ENCODE measurements around the gene CXCR6.

Gene CXCR6

DNA sequence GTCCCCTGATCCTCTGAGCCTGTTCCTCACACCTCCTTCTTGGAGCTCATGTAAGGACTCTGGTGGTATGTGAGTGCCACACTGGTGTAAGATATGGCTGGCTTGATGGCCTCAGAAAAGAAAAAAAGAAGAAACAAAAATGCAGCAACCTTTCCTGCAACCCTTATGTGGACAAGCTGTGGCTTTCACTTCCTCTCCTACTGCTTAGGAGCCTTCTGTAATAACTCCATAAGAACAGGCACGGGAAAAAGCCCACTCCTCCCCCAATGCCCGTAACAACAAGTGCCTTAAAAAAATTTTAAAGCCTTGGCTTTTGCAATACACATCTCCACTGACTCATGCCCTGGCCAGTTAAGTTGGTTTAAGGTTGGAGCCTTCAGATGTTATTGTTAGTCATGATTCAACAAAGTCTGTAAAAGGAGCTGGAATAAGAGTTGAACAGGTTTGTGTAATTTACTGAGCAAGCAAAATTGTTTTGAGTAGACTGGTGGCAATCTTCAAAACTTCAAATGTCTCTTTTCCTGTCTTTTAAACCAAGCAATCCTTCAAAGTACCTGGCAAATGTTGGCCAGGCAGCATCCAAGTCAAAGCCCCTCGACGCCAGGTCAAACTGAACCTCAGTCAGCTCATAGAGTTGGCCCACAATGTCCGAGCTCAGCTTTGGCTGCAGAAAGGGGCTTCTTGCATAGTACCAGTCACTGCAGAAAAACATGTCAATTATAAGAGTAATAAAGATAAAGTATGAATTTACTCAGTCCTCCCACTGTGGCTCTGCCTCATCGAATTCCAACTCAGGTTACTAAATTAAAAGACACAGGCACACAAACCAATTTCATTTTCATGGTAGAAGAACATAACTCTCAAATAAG is 29.5 kb downstream of the CXCR6 start:
- DNase-seq: no peak

DNA sequence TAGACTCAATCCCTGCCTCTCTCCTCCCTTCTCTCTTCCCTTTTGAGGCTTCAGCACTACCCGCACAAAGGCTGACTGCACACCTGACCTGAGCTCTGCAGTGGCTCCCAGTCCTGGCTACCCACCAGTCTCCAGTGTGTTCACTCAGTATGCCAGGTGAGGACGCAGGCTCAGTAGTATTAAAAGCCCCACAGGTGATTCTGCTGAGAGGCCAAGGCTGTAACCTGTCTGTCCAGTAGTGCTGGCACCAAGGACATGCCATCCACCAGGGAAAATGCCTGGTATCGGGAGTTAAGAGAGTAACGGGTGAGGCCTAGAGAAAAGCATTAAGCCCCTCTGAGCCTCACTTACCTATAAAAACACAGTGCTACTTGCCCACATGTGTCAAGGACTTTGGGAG is 31.4 kb downstream of the CXCR6 start:
- no peak for DNase-seq

DNA sequence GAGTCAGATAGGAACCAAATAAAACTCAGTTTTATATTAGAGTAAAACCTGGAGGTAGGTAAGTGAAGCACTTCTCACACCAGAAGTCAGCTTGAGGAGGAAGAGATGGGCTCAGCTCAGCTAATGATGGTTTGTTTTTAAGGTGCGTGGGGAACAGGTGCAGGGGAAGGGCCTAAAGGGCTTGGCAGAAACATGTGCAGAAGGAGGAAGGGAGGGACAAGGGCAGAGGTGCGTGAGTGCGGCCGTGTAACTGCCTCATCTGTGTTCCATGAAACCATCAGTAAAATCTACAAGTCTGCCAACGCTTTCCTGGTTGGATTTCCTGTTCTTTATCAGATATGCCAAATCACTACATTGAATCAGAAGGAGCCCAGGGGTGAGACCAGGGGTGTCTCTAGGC is 32.4 kb downstream of the CXCR6 start:
- DNase-seq: no peak

DNA sequence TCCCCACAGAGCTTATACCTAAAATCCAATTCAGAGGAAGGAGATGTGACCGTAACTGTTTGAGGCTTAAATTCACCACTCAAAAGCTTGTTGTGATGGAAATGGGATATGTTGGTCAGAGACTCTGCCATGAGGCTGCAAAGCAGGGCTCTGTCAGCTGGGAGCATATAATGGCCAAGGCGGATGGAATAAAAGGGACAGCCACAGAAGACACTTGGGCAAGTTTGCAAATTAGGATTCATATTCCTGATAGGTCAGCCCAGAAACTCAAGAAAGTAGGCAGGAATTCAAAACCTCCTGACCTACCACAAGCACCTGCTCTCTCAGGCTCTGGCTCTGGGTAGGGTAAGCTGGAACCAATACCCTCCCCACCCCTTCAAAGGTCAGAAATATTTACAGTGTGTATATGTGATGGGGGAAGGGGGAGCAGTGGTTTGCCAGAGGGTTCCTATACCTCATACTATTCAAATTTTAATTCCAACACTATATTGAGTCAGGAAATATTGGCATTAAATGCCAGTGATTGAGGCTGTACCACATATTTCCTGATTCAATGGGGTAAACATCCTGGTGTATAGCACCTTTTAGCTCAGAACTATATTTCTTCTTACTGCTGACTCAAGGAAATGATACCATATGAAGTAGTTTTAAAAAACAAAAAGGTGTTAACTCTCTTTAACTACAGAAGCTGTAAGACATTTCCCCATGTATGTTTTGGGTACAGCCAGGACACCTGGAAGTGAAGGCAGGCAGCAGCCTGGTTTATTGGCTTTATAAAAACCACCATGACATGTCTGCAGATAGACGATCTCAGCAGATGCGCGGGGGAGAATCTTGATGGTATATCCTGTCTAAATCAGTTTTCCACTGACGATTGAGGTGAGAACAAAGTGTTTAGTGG is 33.2 kb downstream of the CXCR6 start:
- no peak for DNase-seq

DNA sequence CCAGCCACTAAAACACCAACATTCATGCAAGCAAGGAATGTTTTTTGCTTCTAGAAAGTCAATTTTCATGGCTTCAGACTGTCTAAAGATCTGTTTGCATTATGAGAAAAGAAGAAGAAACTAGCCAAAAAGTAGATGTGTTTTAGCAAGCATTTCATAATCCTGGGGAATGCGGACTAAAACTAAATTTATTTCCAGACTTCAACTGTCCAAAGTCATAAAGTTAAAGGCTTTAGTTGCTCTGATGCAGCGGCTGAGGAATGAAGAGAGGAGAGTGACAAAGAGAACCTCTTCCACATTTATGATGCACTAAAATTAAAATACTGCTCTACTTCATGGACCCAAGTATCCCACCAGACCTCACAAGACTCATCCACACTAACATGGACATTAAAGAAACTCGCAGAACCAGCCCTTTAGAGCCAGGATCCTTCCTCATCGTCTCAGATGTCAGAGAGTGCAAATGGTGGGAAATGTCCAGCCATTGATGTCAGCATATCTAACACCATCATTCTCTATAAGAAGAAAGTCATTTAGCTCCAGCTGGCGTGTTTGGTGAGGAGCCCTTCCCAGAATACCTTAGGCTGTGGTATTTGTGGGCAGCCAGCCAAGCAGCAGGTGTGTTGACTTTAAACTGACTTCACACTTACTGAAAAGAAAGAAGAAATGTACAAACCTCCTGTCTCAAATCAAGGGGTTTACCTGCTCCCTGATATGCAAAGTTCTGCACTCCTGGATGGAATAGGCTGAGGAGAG is 34.9 kb downstream of the CXCR6 start:
- DNase-seq: no peak

DNA sequence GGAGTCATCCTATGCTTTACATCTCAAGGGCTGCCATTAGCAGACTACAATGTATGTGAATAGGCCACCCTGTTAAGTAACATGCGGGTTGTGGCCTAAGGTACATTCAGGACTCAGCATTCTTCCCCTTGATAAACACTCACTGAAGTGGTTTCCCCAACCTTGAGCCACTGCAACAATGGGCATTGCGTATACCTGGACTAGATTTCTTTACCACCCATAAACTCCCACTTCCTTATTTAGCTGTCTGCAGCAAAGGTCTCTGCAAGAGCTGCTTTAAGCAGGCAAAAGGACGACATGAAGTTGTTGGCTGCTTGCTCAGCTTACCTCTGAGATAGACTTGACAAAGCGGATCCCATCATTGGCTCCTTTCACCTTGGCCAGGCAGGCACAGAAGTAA is 36.1 kb downstream of the CXCR6 start:
- no peak for DNase-seq

DNA sequence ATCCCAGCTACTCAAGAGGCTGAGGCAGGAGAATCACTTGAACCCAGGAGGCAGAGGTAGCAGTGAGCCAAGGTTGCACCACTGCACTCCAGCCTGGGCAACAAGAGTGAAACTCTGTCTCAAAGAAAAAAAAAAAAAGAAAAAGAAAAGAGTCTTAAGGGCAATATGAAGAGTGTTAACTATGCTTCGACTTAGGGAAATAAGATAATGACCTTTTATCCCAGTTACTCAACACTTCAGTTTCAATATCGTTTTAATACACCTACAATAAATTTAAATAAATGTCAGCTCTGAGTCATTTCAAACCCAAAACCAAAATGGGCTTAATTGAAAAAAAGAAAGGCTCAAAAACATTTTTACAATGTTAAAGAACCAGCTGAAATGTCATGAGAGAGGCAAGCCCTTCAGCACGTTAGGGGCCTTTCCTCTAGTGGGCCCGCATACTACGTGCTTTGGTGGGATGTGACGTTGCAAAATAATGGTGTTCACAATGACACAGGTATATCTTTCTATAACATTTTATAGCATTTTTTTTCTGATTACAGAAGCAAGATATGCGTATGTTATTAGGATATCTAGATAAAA is 37.1 kb downstream of the CXCR6 start:
- DNase-seq: no peak

DNA sequence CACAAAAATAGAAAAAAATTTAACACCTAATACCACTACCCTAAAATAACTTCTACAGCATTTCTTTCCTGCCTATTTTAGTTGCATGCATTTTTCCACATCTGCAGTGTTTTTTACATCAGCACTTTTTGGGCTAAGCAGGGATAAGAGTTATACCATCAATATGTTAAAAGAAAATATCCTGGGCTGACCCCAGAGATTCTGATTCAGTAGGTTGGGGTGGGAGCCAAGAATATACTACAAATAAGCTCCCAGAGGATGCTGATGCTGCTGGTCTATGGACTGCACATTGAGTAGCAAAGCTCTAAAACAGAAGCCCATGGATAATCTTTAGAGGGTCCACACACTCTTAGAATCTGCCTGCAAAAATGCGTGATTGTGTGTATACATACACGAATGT is 37.6 kb downstream of the CXCR6 start:
- DNase-seq: no peak

DNA sequence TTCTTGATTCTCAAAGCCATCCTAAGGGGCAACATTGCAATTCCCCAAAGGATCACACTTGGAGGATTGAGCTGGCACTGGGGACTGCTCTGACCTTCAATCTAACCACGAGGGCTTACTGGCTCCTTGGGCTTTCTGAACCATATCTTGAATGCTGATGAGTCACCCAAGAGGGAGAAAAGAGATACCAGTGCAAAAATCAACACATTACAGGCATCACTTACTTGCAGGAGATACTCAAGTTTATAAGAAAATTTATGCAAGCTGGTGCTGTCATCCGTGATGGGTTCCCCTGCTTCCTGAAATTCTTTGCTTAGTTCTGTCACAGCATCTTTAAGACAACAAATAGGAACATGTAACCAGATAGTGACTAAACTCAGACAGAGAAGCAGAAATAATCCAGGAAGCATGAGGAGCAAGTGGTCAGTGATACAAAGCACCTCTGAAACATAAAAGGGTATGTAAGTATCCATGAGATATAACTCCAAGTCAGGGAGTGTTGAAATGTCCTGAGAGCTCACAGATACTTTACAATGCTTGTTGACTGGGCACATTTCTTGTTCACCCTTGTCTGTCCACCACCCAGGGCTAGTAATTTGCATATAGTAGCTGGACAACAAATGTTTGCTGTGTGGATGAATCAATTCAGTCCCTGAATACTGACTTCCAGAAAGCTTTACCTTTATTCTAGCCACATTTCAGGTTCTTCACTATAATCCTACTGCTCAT is 38.2 kb downstream of the CXCR6 start:
- DNase-seq: no peak

DNA sequence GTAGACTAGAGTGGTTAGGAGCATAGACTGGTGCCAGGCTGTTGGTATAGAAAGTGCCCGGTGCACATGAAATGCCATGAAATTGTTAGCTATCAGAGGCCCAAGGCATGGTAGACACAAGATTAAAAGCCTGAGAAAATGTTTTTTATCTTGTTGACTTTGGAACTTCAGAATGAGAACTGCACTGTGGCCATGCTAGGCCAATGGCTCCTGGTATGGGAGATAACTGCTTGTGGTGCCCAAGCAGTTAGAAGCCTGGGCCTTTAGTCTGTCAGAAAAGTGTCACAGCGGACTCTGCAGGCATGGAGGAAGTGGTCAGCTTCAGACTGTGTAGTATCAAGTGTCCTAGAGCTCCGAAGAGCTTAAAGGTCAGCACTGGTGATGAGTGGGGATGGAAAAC is 40.5 kb downstream of the CXCR6 start:
- no peak for DNase-seq

DNA sequence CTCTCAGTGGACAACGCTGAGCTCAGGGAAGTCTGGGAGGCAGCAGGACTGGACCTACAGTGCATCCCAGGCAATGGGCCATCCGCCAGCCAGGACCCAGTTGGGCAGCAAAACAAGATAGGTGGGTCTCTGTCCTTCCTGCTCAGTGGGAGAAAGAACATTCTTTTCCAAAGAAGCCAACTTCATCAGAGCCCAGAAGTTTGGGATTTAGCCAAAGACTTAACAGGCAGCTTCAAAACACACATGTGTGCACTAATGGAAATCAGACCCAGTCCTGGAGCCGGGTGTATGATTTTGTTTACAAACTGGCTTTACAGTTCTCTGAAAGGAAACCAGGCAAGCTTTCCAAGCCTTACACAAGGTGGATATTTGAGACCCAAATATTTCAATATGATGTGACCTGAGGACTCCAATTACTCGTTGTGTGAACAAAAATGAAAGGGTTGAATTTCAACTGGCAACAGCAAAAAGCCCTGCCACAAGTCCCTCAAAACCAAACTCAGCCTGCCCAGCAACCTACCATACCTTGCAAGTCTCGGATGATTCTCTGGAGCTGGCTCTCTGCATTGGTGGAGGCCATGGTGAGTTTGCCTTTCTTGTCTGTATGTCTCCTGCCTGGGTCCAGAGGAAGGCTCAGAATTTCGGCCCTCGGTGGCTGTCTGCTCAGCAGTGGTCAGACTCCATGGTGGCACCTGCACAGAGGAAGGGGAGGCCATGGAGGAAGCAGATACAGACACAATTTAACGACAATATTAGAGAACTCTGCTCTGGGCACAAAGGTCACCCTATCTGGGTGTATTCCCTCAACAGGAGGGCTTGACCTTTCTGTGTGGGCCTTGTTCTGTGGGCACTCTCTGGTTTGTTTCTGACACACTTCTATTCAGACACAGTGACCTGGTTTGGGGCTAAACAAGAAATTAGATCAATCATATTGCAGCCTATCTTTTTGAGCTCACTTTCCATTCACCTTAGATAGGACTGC is 41.4 kb downstream of the CXCR6 start:
- DNase-seq: no peak

DNA sequence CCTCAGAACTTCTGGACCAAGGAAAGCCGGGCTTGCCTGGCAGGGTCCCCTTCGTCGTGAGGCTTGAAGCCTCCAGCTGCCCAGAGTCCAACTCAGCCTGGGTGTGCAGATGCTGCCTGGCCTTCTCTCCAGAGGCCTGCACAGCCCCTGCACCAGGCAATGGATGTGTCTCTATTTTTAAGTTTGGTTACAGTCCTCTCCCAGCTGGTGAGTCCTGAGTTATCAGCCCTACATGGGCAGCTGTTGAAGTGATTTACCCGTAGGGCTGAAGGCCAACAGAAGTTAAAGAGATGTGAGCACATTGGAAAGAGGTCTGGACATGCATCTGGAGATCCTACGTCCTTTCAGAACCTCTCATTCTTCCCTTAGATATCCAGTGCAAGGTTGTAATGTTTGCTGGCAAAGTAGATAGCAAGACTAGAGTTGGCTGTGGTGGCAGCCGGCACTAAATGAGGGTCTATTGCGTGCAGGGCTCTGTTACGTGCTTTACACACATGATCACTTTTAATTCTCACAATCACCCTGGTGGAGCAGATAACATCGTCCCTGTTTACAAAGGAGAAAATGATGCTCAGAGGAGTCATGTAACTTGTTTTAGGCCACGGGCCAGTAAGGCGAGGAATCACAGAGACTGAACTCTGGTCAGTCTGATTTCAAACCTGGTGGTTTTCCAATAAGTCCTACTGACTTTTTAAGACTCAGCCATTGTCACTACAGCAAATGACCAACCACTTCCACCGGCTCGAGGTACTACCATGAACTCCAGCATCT is 42.5 kb downstream of the CXCR6 start:
- no peak for DNase-seq

DNA sequence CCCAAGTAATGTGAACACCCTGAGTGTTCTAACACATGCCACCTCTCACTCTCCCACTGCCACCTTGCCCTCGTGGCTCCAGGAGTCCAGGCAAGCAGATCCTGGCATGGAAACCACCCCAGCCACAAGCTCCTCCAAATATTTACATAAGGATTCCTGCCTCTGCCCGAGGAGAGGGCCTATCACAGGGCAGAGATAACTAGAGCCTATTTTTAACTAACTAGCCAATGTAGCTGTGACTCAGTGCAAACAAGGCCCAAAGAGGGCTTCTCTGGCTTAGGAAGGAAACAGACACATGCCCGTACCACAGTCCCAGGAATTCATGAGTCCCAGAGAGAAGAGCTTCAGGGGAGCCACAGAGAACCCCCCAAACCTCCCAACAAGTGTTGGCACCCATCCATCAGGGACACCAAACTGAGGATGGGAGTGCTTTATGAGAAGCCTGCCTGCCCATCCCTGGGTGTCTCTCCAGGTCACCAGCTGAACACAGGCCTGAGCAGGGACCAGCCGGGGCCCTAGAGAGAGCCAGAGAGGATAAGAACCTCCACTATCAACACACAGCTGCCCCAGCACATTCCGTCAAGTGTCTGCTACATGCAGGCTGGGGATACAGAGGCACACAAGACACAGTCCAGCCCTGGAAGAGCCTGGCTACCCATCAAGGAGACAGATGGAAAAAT is 43.2 kb downstream of the CXCR6 start:
- DNase-seq: no peak

DNA sequence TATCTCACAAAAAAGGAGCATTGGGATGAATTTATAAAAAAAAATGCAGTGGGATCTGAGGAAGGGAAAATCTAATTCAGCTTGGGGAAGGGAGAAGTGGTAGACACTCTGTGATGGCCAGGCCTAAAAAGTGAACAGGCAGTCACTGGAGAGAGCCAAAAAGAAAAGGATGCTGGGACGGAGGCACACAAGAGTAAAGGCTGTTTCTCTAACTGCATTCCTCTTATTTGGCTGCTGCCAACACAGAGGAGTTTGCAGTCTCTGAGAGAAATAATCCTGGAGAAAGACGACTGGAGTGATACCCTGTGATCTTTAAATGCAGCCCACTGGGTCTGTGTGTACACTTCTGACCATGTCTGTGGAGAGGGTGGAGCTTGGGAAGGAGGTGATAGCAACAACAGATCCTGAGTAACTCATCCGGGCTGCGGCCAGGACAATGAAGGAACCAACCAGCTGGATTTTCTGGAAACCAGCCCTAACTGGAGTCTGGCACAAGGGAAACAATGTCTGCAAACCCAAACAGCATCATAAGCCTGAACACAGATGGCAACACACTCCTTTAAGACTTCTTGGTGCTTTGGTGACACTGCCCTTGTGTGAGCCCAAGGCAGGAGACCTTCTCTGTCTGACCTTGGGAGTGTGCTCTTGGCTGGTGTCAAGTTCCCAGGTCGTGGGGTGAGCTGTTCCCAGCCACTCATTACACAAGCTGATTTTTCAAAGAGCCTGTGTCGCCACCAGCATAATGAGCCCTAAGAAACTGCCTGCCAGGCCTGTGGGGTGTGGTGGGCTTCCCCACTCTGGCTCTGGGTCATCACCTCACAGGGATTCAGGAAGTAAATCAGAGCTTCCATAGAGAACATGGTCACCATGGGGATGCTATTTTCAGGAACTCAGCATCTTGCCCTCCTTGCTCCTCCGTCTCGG is 44.4 kb downstream of the CXCR6 start:
- DNase-seq: no peak

DNA sequence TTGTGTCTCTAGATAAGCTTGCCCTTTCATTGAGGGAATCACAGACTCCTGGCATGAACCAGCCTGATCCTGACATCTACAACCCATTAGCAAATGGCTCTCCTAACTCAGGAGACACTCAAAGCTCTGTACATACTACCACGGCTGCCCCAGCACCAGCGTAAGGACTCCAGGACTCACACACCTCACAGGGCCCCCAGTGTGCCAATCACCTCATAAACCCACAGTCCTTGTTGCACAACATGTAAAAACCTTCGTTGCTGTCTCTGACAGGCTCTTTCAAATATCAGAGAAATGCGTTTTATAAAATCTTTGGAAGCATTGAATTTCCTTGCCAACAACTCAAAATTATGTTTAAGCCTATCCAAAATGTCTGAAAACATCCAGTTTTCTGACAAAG is 45.1 kb downstream of the CXCR6 start:
- DNase-seq: no peak

DNA sequence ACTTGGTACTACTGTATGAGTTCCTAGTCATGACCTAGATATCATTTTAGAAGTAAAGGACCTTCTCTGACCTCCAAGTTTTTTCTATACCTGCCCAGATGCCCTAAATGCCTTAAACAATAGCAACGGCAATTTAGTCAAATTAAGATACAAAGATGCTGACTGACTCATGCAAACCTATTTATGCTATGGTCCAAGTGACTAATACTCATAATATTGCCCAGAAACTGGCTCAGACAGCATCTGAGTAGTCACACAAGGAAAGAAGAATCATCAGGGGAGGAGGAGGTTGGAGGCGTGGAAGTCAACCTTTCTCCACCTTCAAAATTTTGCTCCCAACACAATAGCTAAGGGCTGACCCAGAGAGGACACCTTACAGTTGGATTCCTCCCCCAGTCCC is 45.5 kb downstream of the CXCR6 start:
- DNase-seq: no peak

DNA sequence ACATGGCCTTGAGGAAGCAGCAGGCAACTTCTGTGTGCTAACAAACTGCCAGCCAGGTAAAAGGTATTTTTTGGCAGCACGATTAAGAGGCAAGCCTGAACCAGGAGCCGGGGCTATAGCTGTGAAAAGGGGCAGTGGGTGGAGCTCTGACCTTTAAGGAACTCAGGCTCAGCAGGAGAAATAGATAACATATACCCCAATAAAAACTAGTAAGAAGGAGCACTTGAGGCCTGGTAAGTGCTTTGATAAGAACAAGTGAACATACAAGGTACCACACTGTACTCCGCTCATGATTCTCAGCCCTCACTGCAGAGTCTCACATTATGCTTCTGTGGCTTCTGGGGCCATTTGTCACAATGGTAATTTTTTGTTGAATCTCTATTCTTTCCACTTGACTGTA is 46.9 kb downstream of the CXCR6 start:
- no peak for DNase-seq

DNA sequence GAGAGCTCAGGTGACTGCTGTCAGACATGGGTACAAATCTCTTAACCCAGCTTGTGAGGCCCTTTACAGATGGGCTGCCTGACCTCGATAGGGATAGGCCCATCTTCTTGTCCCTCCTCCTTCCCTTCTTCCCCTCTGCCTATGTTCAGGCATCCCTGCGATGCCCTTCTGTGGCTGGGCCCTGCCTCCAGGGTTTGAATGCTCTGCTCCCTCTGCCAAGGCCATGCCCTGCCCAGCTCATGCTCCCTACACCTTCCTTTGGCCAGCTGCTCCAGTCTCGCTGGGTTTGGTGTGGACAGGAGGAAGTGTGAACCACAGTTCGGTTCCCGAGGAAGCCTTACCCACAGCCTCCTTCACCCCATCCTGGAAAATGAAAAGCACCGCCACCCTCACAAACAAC is 48.1 kb downstream of the CXCR6 start:
- DNase-seq: no peak

All from stimulated activated CD4-positive, alpha-beta T cell treated with anti-CD3 and anti-CD28 coated beads, Interleukin-12 subunit alpha, Interleukin-12 subunit beta, amount 100 ng/mL, for 4 hours (primary cell).